HepG2 (cell line): Measurements from ENCODE around the gene CNGA1. TPM values are rescaled to one million over a fixed set of nuclear protein-coding genes. Genes with fewer than 3 reads are reported as not detected.

Source experiments
- ATAC-seq: fragments of 200-7000 bp; cut with Tn5 transposase; 3 replicates; pipeline ENCODE4 v1.9.1; 2020; ENCODE audit warnings: mild to moderate bottlenecking, moderate library complexity
- BruUV-seq: library from RNA; stranded (reverse); fragments of 400-500 nt; replicated peaks from 2 replicates; lab custom pipeline; 2021; lab: Mats Ljungman, UMichigan
- CTCF ChIA-PET: fragments of 300-600 bp; formaldehyde crosslinking; extraction: SDS; loops from one replicate; lab custom pipeline; 2021; ENCODE audit warnings: low total read pairs, inconsistent platforms, low intra/inter-chr PET ratio; lab: Yijun Ruan, JAX
- POLR2A ChIA-PET: fragments of 350-600 bp; sonication (Branson Sonifier 250); formaldehyde crosslinking; loops from one replicate; lab custom pipeline; 2020; ENCODE audit warnings: antibody characterized with exemption, inconsistent platforms; lab: Yijun Ruan, JAX
- DNase-seq: peaks from one replicate; pipeline ENCODE4 v3.0.0-alpha.2; 2015; ENCODE audit warnings: low spot score
- FAIRE-seq: peaks from 3 replicates; lab custom pipeline; 2011; peaks lifted over from hg19 to GRCh38; lab: Jason Lieb, UNC
- H2AFZ ChIP-seq: one replicate; pipeline ENCODE4 v1.6.1; 2011; ENCODE audit warnings: low read length, inconsistent platforms
- H3K27ac ChIP-seq: fragments of 300-600 bp; 3 replicates; pipeline ENCODE4 v1.8.0; 2011; ENCODE audit warnings: mixed run types, mild to moderate bottlenecking, mixed read lengths, low read length, inconsistent platforms; ENCODE audit not compliant: insufficient read depth; ENCODE audit errors: extremely low read length
- H3K27me3 ChIP-seq, 2 experiments: fragments of 200-600 bp in 1 of 2; 2 replicates in 1 of 2; 3 replicates in 1 of 2; pipeline versions ENCODE4 v1.6.0 to v1.8.0; 2011; ENCODE audit warnings: low read length in 2 of 2, mild to moderate bottlenecking in 2 of 2, moderate library complexity in 2 of 2, inconsistent platforms in 1 of 2; ENCODE audit not compliant: insufficient read depth in 2 of 2, control insufficient read depth in 1 of 2
- H3K36me3 ChIP-seq, 2 experiments: fragments of 200-600 bp in 1 of 2; replicated peaks in 1 of 2; 2 replicates in 1 of 2; 3 replicates in 1 of 2; pipeline versions ENCODE4 v1.5.1 to v1.8.0; 2011; ENCODE audit warnings: low read length in 2 of 2, inconsistent platforms in 1 of 2; ENCODE audit not compliant: insufficient read depth in 2 of 2, control insufficient read depth in 1 of 2
- H3K4me1 ChIP-seq: 2 replicates; pipeline ENCODE4 v1.5.1; 2012; ENCODE audit warnings: low read length, inconsistent platforms; ENCODE audit not compliant: insufficient read depth
- H3K4me2 ChIP-seq: 2 replicates; pipeline ENCODE4 v1.6.0; 2011; ENCODE audit warnings: low read depth, low read length, inconsistent platforms
- H3K4me3 ChIP-seq, 3 experiments: fragments of 200-600 bp in 1 of 3; sonication (generic), shearing (Covaris generic) in 1 of 3; replicated peaks in 1 of 3; 2 replicates each; pipeline ENCODE4 v1.5.1; 2011 to 2016; ENCODE audit warnings: low read length in 3 of 3, inconsistent platforms in 2 of 3, low read depth in 2 of 3, mild to moderate bottlenecking in 2 of 3, control low read depth in 1 of 3, mixed read lengths in 1 of 3; ENCODE audit not compliant: insufficient read depth in 1 of 3
- H3K79me2 ChIP-seq: one replicate; pipeline ENCODE4 v1.6.1; 2011; ENCODE audit warnings: low read length, inconsistent platforms; ENCODE audit not compliant: insufficient read depth
- H3K9ac ChIP-seq: 2 replicates; pipeline ENCODE4 v1.6.0; 2011; ENCODE audit warnings: mild to moderate bottlenecking, low read depth, low read length, inconsistent platforms; ENCODE audit not compliant: insufficient read depth
- H3K9me3 ChIP-seq: 2 replicates; pipeline ENCODE4 v1.5.1; 2012; ENCODE audit warnings: mild to moderate bottlenecking, low read length
- H4K20me1 ChIP-seq: 2 replicates; pipeline ENCODE4 v1.6.0; 2011; ENCODE audit warnings: inconsistent platforms, mild to moderate bottlenecking, low read length, moderate library complexity; ENCODE audit not compliant: insufficient read depth
- FOXA1 ChIP-seq, 2 experiments: fragments of 450-650 bp in 1 of 2; sonication (generic) in 1 of 2; formaldehyde crosslinking in 1 of 2; IDR thresholded peaks; 2 replicates each; pipeline versions ENCODE4 v1.4.0 to v1.6.1; 2016 to 2020; ENCODE audit warnings: missing genetic modification reagents in 1 of 2
- FOXK1 ChIP-seq: sonication (generic); formaldehyde crosslinking; IDR thresholded peaks from 2 replicates; pipeline ENCODE4 v1.4.0; 2020; ENCODE audit warnings: low read depth, missing genetic modification reagents, borderline replicate concordance
- KLF16 ChIP-seq, 2 experiments: sonication (generic) in 1 of 2; formaldehyde crosslinking in 1 of 2; IDR thresholded peaks; 2 replicates each; pipeline versions ENCODE4 v1.6.1 to v1.8.0; 2016 to 2023; ENCODE audit warnings: missing genetic modification reagents in 2 of 2, missing compliant biosample characterization in 1 of 2
- SALL1 ChIP-seq: sonication (generic); formaldehyde crosslinking; IDR thresholded peaks from 2 replicates; pipeline ENCODE4 v1.8.0; 2022; ENCODE audit warnings: mild to moderate bottlenecking, missing genetic modification reagents
- STAG1 ChIP-seq: sonication (generic); formaldehyde crosslinking; IDR thresholded peaks from 2 replicates; pipeline ENCODE4 v1.4.0; 2020; ENCODE audit warnings: missing genetic modification reagents
- THAP11 ChIP-seq: IDR thresholded peaks from 2 replicates; pipeline ENCODE4 v1.6.1; 2016; ENCODE audit warnings: missing biosample characterization, missing genetic modification reagents
- XRCC5 ChIP-seq: fragments of 200-400 bp; formaldehyde crosslinking; optimal IDR thresholded peaks from 2 replicates; pipeline ENCODE3; 2017; ENCODE audit warnings: mild to moderate bottlenecking, low read length
- ZBTB43 ChIP-seq: sonication (generic); formaldehyde crosslinking; conservative IDR thresholded peaks from 2 replicates; pipeline ENCODE4 v1.4.0; 2020; ENCODE audit warnings: missing genetic modification reagents
- ZHX1 ChIP-seq: sonication (generic); formaldehyde crosslinking; IDR thresholded peaks from 2 replicates; pipeline ENCODE4 v1.8.1; 2022; ENCODE audit warnings: low read depth, mild to moderate bottlenecking, missing genetic modification reagents
- ZNF205 ChIP-seq: IDR thresholded peaks from 2 replicates; pipeline ENCODE4 v1.6.1; 2018; ENCODE audit warnings: missing biosample characterization, missing genetic modification reagents
- ZNF451 ChIP-seq: sonication (generic); formaldehyde crosslinking; IDR thresholded peaks from 2 replicates; pipeline ENCODE4 v1.5.0; 2020; ENCODE audit warnings: mild to moderate bottlenecking, missing genetic modification reagents
- ZNF792 ChIP-seq: IDR thresholded peaks from 2 replicates; pipeline ENCODE4 v1.6.1; 2016
- ZNF850 ChIP-seq: sonication (generic); formaldehyde crosslinking; conservative IDR thresholded peaks from 2 replicates; pipeline ENCODE4 v1.9.0; 2021; ENCODE audit warnings: mild to moderate bottlenecking, missing genetic modification reagents
- WGBS: methylation state at CpG from one replicate; pipeline ENCODE4 v1.1.6; 2017; ENCODE audit warnings: low lambda C conversion rate; 5-methylcytosine and 5-hydroxymethylcytosine counted together
- in situ Hi-C: cut with HindIII; loops from 2 replicates; pipeline ENCODE4 v1.10.0; 2017; ENCODE audit warnings: low pct_unique_long_range_greater_than_20kb; ENCODE audit not compliant: extremely low pct_ligation_motif_present
- intact Hi-C: fragments of 100-400 bp; cut with micrococcal nuclease; formaldehyde crosslinking; loops from one replicate; pipeline ENCODE4 v1.10.0; 2022; ENCODE audit not compliant: unreplicated experiment
- polyA plus RNA-seq, 8 experiments: library from polyadenylated mRNA; depleted of rRNA in 3 of 8; stranded (reverse) in 7 of 8; unstranded in 1 of 8; fragments of >200 nt; fragmentation: Illumina TruSeq in 4 of 8; extraction: Trizol in 4 of 8; gene quantifications; 2 replicates each; pipeline versions ENCODE4 v1.2.1 to v1.2.3, GENCODE V29; 2011 to 2016; ENCODE audit warnings: low read depth in 4 of 8, missing spikeins in 1 of 8, mixed read lengths in 1 of 8; ENCODE audit not compliant: insufficient read depth in 1 of 8
- total RNA-seq, 5 experiments: library from RNA; depleted of rRNA; stranded (reverse); fragments of >200 nt; fragmentation: Illumina TruSeq; extraction: Trizol; gene quantifications; 2 replicates each; pipeline ENCODE4 v1.2.3, GENCODE V29; 2016; ENCODE audit warnings: low read depth in 1 of 5
- TF ChIP-seq, protein P1 (sequence below): sonication (generic); formaldehyde crosslinking; IDR thresholded peaks from 2 replicates; pipeline ENCODE4 v1.5.1; 2020; ENCODE audit warnings: mild to moderate bottlenecking, missing genetic modification reagents, moderate library complexity

The CNGA1 gene
- total and polyA plus RNA-seq, 2 of the 13 experiments (the other 11 are each of a cell fraction or from before 2014, with no cell fraction given), result 0.22 to 0.40 TPM

DNA sequence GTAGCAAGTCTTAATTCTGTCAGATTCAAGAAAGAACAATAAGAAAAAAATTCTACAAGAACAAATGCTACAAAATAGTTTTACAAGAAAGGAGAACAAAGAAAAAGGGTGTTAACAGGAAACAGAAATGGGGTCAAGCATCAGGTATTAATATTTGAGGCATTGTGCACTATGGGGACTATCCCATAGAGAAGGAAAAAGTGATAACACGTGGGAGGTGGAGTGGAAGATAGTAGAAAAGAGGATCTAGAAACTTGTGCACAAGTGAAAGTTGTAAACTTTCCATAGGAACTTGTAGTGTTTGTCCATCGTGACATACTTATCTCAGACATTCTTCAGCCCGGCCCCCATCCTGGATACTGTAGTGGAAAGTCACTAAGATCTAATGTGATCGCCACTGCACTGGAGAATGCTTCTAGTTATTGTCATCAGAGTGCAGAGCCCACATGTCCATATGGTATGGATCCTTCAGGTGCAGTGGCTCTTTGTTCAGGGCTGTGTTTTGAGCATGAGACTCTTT, 86.7 kb downstream of the CNGA1 start (continued):
- TF ChIP-seq ZNF792 (CRISPR knock-in tag), result no peak
- no peak for TF ChIP-seq ZBTB43 (CRISPR knock-in tag)

- H3K4me3 ChIP-seq, result peak overlapping the region; percentile 3 to 64 (median 24); a peak in 3 of 6 replicates
- BruUV-seq, result no TSS peak
- TF ChIP-seq ZNF850 (no peak), THAP11 (CRISPR knock-in tag) (peak; percentile 53; the same call in 1 of the 2 replicates), ZHX1 (CRISPR knock-in tag) (no peak), KLF16 (CRISPR knock-in tag; IDR thresholded peaks at IDR 0.05) (no peak), FOXK1 (CRISPR knock-in tag) (peak; percentile 37; the same call in 1 of the 2 replicates), ZNF205 (CRISPR knock-in tag) (peak; percentile 97), FOXA1 (IDR thresholded peaks at IDR 0.05) (no peak), FOXA1 (CRISPR knock-in tag; IDR thresholded peaks at IDR 0.05) (0 out of 2 replicates have a peak, but pooled peaks have one; percentile 6), ZNF451 (CRISPR knock-in tag) (no peak), XRCC5 (peak; percentile 43), STAG1 (CRISPR knock-in tag) (peak; percentile 56), SALL1 (no peak)
- TF ChIP-seq, protein P1, sequence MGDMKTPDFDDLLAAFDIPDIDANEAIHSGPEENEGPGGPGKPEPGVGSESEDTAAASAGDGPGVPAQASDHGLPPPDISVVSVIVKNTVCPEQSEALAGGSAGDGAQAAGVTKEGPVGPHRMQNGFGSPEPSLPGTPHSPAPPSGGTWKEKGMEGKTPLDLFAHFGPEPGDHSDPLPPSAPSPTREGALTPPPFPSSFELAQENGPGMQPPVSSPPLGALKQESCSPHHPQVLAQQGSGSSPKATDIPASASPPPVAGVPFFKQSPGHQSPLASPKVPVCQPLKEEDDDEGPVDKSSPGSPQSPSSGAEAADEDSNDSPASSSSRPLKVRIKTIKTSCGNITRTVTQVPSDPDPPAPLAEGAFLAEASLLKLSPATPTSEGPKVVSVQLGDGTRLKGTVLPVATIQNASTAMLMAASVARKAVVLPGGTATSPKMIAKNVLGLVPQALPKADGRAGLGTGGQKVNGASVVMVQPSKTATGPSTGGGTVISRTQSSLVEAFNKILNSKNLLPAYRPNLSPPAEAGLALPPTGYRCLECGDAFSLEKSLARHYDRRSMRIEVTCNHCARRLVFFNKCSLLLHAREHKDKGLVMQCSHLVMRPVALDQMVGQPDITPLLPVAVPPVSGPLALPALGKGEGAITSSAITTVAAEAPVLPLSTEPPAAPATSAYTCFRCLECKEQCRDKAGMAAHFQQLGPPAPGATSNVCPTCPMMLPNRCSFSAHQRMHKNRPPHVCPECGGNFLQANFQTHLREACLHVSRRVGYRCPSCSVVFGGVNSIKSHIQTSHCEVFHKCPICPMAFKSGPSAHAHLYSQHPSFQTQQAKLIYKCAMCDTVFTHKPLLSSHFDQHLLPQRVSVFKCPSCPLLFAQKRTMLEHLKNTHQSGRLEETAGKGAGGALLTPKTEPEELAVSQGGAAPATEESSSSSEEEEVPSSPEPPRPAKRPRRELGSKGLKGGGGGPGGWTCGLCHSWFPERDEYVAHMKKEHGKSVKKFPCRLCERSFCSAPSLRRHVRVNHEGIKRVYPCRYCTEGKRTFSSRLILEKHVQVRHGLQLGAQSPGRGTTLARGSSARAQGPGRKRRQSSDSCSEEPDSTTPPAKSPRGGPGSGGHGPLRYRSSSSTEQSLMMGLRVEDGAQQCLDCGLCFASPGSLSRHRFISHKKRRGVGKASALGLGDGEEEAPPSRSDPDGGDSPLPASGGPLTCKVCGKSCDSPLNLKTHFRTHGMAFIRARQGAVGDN (CRISPR knock-in tag), result peak; percentile 23; the same call in 1 of the 2 replicates
Measured at GRCh38 chr4:47926667-47927258, 89.7 kb downstream of the CNGA1 start.

More at GRCh38 chr4:47926667-47927258, 89.7 kb downstream of the CNGA1 start:
- DNase-seq (peak; percentile 61), FAIRE-seq (peak; percentile 72), ATAC-seq (peak; percentile 100)
- intact Hi-C loops, result loop anchor here (2.0 to 5.0 kb wide), 4 partner anchors 90 to 222 kb away; partner anchors contain the start of genes CNGA1 and NIPAL1
- Histone ChIP-seq H3K27ac (no peak overlapping the region), H3K9ac (no peak overlapping the region), H3K36me3 (no peaks in the 10 kb centered on the region), H3K4me1 (peaks cover 14% of the 10 kb centered on the region), H3K4me2 (peak overlapping the region; percentile 83), H3K9me3 (no peaks in the 10 kb centered on the region), H4K20me1 (no peaks in the 10 kb centered on the region), H3K27me3 (no peaks in the 10 kb centered on the region), H3K79me2 (no peaks in the 10 kb centered on the region), H2AFZ (peak overlapping the region; percentile 59)
- in situ Hi-C loops, result no loop called here
- ChIA-PET CTCF (interaction anchor here (2.0 kb wide), 1 partner anchor 160 kb away, joined by 6 read pairs; no protein-coding TSS in a partner anchor), POLR2A (no interaction called here)
- WGBS, result 20% methylated on average over 8 of the region's 15 CpGs
